GM12872 (cell line): ENCODE data around the gene DNAJC30.

ENCODE experiments used
- CTCF ChIP-seq: IDR thresholded peaks from 3 replicates; pipeline ENCODE4 v1.5.1; 2011; ENCODE audit warnings: low read depth, mild to moderate bottlenecking, low read length, moderate library complexity; ENCODE audit not compliant: insufficient read depth

Gene DNAJC30

GRCh38 chr7:73674468-73675124 lies 8.7 kb downstream of the DNAJC30 start:
- no peak for TF ChIP-seq CTCF

- no peak for TF ChIP-seq CTCF
These were observed 11.3 kb downstream of the DNAJC30 start for GRCh38 chr7:73671857-73672445.

GRCh38 chr7:73671322-73671661 lies 12.0 kb downstream of the DNAJC30 start:
- no peak for TF ChIP-seq CTCF

- no peak for TF ChIP-seq CTCF
These were observed 13.3 kb downstream of the DNAJC30 start for GRCh38 chr7:73669858-73670385.

GRCh38 chr7:73669288-73669701 lies 14.0 kb downstream of the DNAJC30 start:
- TF ChIP-seq CTCF, result no peak

GRCh38 chr7:73668886-73669230 lies 14.4 kb downstream of the DNAJC30 start:
- no peak for TF ChIP-seq CTCF

GRCh38 chr7:73668103-73668885 lies 15.0 kb downstream of the DNAJC30 start:
- no peak for TF ChIP-seq CTCF
